ENCODE results near the gene ZNF33A.

DNA sequence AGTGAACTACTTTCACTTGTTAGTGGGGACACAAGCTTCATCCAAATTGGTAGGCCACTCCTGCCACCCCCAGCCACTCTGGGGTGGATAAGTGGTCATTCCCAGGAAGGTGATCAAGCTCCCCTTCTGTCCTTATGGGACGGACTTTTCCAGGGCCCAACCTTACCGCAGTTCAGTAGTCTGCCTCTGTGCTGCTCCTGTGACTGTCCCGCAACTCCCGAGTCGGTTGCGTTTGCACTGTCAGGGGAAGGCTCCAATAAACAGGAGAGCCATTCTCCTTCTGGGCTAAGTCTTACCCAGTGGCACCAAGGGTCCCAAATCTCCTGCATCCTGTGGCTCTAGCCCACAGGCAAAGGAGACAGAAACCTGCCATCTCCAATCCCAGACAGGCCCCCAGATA lies 7.4 kb upstream of the ZNF33A start:
- no peak for TF ChIP-seq EZH2phosphoT487 (IDR thresholded peaks at IDR 0.05; ENCODE audit: unreplicated experiment)
- TF ChIP-seq, protein P1, sequence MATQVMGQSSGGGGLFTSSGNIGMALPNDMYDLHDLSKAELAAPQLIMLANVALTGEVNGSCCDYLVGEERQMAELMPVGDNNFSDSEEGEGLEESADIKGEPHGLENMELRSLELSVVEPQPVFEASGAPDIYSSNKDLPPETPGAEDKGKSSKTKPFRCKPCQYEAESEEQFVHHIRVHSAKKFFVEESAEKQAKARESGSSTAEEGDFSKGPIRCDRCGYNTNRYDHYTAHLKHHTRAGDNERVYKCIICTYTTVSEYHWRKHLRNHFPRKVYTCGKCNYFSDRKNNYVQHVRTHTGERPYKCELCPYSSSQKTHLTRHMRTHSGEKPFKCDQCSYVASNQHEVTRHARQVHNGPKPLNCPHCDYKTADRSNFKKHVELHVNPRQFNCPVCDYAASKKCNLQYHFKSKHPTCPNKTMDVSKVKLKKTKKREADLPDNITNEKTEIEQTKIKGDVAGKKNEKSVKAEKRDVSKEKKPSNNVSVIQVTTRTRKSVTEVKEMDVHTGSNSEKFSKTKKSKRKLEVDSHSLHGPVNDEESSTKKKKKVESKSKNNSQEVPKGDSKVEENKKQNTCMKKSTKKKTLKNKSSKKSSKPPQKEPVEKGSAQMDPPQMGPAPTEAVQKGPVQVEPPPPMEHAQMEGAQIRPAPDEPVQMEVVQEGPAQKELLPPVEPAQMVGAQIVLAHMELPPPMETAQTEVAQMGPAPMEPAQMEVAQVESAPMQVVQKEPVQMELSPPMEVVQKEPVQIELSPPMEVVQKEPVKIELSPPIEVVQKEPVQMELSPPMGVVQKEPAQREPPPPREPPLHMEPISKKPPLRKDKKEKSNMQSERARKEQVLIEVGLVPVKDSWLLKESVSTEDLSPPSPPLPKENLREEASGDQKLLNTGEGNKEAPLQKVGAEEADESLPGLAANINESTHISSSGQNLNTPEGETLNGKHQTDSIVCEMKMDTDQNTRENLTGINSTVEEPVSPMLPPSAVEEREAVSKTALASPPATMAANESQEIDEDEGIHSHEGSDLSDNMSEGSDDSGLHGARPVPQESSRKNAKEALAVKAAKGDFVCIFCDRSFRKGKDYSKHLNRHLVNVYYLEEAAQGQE (IDR thresholded peaks at IDR 0.05; ENCODE audit: unreplicated experiment) = no peak
- no peak for TF ChIP-seq EZH2 (IDR thresholded peaks at IDR 0.05; ENCODE audit: low read depth, unreplicated experiment)
- no peak for TF ChIP-seq CTCF (conservative IDR thresholded peaks at IDR 0.05; ENCODE audit: low read depth in 2 of 2)
- TF ChIP-seq JUNB (IDR thresholded peaks at IDR 0.05; ENCODE audit: unreplicated experiment) = no peak
- TF ChIP-seq CREB1 (CRISPR knock-in tag; IDR thresholded peaks at IDR 0.05; ENCODE audit: low read depth) = no peak
- no peak for TF ChIP-seq STAT1 (IDR thresholded peaks at IDR 0.05; ENCODE audit: unreplicated experiment)
- no peak for TF ChIP-seq POLR2AphosphoS5 (IDR thresholded peaks at IDR 0.05; ENCODE audit: low read depth)
- TF ChIP-seq, protein P2, sequence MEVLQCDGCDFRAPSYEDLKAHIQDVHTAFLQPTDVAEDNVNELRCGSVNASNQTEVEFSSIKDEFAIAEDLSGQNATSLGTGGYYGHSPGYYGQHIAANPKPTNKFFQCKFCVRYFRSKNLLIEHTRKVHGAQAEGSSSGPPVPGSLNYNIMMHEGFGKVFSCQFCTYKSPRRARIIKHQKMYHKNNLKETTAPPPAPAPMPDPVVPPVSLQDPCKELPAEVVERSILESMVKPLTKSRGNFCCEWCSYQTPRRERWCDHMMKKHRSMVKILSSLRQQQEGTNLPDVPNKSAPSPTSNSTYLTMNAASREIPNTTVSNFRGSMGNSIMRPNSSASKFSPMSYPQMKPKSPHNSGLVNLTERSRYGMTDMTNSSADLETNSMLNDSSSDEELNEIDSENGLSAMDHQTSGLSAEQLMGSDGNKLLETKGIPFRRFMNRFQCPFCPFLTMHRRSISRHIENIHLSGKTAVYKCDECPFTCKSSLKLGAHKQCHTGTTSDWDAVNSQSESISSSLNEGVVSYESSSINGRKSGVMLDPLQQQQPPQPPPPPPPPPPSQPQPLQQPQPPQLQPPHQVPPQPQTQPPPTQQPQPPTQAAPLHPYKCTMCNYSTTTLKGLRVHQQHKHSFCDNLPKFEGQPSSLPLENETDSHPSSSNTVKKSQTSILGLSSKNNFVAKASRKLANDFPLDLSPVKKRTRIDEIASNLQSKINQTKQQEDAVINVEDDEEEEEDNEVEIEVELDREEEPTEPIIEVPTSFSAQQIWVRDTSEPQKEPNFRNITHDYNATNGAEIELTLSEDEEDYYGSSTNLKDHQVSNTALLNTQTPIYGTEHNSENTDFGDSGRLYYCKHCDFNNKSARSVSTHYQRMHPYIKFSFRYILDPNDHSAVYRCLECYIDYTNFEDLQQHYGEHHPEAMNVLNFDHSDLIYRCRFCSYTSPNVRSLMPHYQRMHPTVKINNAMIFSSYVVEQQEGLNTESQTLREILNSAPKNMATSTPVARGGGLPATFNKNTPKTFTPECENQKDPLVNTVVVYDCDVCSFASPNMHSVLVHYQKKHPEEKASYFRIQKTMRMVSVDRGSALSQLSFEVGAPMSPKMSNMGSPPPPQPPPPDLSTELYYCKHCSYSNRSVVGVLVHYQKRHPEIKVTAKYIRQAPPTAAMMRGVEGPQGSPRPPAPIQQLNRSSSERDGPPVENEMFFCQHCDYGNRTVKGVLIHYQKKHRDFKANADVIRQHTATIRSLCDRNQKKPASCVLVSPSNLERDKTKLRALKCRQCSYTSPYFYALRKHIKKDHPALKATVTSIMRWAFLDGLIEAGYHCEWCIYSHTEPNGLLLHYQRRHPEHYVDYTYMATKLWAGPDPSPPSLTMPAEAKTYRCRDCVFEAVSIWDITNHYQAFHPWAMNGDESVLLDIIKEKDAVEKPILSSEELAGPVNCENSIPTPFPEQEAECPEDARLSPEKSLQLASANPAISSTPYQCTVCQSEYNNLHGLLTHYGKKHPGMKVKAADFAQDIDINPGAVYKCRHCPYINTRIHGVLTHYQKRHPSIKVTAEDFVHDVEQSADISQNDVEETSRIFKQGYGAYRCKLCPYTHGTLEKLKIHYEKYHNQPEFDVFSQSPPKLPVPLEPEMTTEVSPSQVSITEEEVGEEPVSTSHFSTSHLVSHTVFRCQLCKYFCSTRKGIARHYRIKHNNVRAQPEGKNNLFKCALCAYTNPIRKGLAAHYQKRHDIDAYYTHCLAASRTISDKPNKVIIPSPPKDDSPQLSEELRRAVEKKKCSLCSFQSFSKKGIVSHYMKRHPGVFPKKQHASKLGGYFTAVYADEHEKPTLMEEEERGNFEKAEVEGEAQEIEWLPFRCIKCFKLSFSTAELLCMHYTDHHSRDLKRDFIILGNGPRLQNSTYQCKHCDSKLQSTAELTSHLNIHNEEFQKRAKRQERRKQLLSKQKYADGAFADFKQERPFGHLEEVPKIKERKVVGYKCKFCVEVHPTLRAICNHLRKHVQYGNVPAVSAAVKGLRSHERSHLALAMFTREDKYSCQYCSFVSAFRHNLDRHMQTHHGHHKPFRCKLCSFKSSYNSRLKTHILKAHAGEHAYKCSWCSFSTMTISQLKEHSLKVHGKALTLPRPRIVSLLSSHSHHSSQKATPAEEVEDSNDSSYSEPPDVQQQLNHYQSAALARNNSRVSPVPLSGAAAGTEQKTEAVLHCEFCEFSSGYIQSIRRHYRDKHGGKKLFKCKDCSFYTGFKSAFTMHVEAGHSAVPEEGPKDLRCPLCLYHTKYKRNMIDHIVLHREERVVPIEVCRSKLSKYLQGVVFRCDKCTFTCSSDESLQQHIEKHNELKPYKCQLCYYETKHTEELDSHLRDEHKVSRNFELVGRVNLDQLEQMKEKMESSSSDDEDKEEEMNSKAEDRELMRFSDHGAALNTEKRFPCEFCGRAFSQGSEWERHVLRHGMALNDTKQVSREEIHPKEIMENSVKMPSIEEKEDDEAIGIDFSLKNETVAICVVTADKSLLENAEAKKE (CRISPR knock-in tag; IDR thresholded peaks at IDR 0.05) = no peak
- no peak for TF ChIP-seq ETS1 (IDR thresholded peaks at IDR 0.05)
- TF ChIP-seq ZNF114 (CRISPR knock-in tag; IDR thresholded peaks at IDR 0.05) = no peak
- TF ChIP-seq NANOG (IDR thresholded peaks at IDR 0.05; ENCODE audit: borderline replicate concordance) = no peak
- no peak for TF ChIP-seq ZNF331 (CRISPR knock-in tag; IDR thresholded peaks at IDR 0.05; ENCODE audit: low read depth)
